H1 (cell line): Measurements from ENCODE around the gene LPCAT3. TPM values are rescaled to one million over a fixed set of nuclear protein-coding genes. Genes with fewer than 3 reads are reported as not detected.

Experiments
- BRCA1 ChIP-seq: IDR thresholded peaks from 2 replicates; pipeline ENCODE4 v1.6.1; 2012; ENCODE audit warnings: low read depth, low read length, improper control_type of control experiment
- GTF2F1 ChIP-seq: IDR thresholded peaks from 2 replicates; pipeline ENCODE4 v1.6.1; 2012; ENCODE audit warnings: low read depth, low read length, improper control_type of control experiment, borderline replicate concordance
- HDAC2 ChIP-seq, 2 experiments: fragments of 300-600 bp in 1 of 2; sonication (generic) in 1 of 2; IDR thresholded peaks; 2 replicates each; pipeline ENCODE4 v1.6.1; 2011 to 2012; ENCODE audit warnings: low read depth in 2 of 2, low read length in 2 of 2, mild to moderate bottlenecking in 2 of 2, moderate library complexity in 2 of 2, borderline replicate concordance in 1 of 2, inconsistent platforms in 1 of 2
- NANOG ChIP-seq: IDR thresholded peaks from 2 replicates; pipeline ENCODE4 v1.6.1; 2011; ENCODE audit warnings: low read length, low read depth, mild to moderate bottlenecking, inconsistent platforms; ENCODE audit not compliant: insufficient read depth, poor library complexity, severe bottlenecking
- RBBP5 ChIP-seq: IDR thresholded peaks from 2 replicates; pipeline ENCODE4 v1.7.1; 2012; ENCODE audit warnings: low read depth, mild to moderate bottlenecking, inconsistent platforms, low read length, moderate library complexity, borderline replicate concordance
- polyA plus RNA-seq, 7 experiments: library from polyadenylated mRNA; depleted of rRNA in 3 of 7; stranded (reverse) in 5 of 7; unstranded in 2 of 7; fragments of >200 nt in 5 of 7; fragments of 200-250 nt in 2 of 7; gene quantifications; 1 replicate in 5 of 7; 2 replicates in 1 of 7; 4 replicates in 1 of 7; pipeline versions ENCODE4 v1.2.1 to v1.2.3, GENCODE V29; 2011 to 2013; ENCODE audit warnings: missing spikeins in 2 of 7, mixed read lengths in 2 of 7
- total RNA-seq: library from RNA; stranded (reverse); fragmentation: NEBNext Ultra II Directional; extraction: Animal tissue kit (Norgen Biotek cat#: 25700); gene quantifications from 2 replicates; pipeline ENCODE4 v1.2.1, GENCODE V29; 2021

The LPCAT3 gene
- total and polyA plus RNA-seq, 2 of the 8 experiments (the other 6 are each of a cell fraction or from before 2014, with no cell fraction given): 55.8 to 70.4 TPM

GRCh38 chr12:6981152-6982052, 36.9 kb downstream of the LPCAT3 start (continued):
- TF ChIP-seq NANOG (no peak), RBBP5 (no peak), GTF2F1 (no peak), BRCA1 (no peak), HDAC2 (IDR thresholded peaks at IDR 0.05; ENCODE audit: borderline replicate concordance in 1 of 2, low read depth in 2 of 2, low read length in 2 of 2) (no peak)
